ENCODE measurements around the gene SHQ1.
"Not testable (repeated sequence)": the region's sequence is repeated elsewhere in the genome, so short reads cannot be mapped to it uniquely, and the experiment has no call there.

SHQ1 gene

DNA sequence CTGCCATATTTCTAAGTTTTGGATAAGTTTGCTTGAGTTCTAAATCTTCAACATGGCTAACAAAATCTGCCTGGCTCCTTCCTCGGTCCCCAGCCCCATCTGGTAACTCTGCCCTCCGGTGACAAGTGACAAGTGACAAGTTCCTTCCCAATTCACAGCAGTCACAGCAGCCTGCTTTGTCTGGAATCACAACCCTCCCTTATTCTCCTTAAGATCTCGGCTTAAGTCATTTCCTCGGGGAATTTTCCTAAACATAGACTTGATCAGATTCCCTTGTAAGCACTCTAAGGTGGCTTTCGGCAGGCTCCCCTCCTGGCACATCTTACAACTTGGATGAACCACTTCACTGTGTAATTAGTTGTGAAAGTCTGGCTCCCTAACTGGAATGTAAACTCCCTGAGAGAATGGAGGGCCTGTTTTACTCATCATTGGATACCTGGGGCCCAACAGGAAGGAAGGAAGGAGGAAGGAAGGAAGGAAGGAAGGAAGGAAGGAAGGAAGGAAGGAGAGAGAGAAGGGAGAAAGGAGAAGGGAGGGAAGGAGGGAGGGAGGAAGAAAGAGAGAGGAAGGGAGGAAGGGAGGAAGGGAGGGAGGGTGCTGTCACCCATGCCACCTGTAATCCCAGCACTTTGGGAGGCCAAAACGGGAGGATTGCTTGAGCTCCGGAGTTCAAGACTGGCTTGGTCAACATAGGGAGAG lies 126.4 kb downstream of the SHQ1 start:
- TF ChIP-seq, protein P1, sequence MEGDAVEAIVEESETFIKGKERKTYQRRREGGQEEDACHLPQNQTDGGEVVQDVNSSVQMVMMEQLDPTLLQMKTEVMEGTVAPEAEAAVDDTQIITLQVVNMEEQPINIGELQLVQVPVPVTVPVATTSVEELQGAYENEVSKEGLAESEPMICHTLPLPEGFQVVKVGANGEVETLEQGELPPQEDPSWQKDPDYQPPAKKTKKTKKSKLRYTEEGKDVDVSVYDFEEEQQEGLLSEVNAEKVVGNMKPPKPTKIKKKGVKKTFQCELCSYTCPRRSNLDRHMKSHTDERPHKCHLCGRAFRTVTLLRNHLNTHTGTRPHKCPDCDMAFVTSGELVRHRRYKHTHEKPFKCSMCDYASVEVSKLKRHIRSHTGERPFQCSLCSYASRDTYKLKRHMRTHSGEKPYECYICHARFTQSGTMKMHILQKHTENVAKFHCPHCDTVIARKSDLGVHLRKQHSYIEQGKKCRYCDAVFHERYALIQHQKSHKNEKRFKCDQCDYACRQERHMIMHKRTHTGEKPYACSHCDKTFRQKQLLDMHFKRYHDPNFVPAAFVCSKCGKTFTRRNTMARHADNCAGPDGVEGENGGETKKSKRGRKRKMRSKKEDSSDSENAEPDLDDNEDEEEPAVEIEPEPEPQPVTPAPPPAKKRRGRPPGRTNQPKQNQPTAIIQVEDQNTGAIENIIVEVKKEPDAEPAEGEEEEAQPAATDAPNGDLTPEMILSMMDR (IDR thresholded peaks at IDR 0.05; ENCODE audit: insufficient read depth, low read length) = no peak
- TF ChIP-seq GABPA (IDR thresholded peaks at IDR 0.05; ENCODE audit: low read depth) = no peak
- no peak for TF ChIP-seq POLR2AphosphoS5 (IDR thresholded peaks at IDR 0.05; ENCODE audit: low read depth)
- TF ChIP-seq, protein P2, sequence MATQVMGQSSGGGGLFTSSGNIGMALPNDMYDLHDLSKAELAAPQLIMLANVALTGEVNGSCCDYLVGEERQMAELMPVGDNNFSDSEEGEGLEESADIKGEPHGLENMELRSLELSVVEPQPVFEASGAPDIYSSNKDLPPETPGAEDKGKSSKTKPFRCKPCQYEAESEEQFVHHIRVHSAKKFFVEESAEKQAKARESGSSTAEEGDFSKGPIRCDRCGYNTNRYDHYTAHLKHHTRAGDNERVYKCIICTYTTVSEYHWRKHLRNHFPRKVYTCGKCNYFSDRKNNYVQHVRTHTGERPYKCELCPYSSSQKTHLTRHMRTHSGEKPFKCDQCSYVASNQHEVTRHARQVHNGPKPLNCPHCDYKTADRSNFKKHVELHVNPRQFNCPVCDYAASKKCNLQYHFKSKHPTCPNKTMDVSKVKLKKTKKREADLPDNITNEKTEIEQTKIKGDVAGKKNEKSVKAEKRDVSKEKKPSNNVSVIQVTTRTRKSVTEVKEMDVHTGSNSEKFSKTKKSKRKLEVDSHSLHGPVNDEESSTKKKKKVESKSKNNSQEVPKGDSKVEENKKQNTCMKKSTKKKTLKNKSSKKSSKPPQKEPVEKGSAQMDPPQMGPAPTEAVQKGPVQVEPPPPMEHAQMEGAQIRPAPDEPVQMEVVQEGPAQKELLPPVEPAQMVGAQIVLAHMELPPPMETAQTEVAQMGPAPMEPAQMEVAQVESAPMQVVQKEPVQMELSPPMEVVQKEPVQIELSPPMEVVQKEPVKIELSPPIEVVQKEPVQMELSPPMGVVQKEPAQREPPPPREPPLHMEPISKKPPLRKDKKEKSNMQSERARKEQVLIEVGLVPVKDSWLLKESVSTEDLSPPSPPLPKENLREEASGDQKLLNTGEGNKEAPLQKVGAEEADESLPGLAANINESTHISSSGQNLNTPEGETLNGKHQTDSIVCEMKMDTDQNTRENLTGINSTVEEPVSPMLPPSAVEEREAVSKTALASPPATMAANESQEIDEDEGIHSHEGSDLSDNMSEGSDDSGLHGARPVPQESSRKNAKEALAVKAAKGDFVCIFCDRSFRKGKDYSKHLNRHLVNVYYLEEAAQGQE (IDR thresholded peaks at IDR 0.05; ENCODE audit: insufficient replicate concordance, low read depth) = no peak
- Histone ChIP-seq H3K27ac (replicated peaks) (no peak overlapping the region), H3K27me3 (ENCODE audit: insufficient read depth, poor library complexity, severe bottlenecking) (no peaks in the 10 kb centered on the region), H3K4me3 (replicated peaks; ENCODE audit: insufficient read depth, low read length) (no peak overlapping the region)
- no peak for DNase-seq (ENCODE audit: low read depth in 1 of 2, low spot score in 1 of 2)

DNA sequence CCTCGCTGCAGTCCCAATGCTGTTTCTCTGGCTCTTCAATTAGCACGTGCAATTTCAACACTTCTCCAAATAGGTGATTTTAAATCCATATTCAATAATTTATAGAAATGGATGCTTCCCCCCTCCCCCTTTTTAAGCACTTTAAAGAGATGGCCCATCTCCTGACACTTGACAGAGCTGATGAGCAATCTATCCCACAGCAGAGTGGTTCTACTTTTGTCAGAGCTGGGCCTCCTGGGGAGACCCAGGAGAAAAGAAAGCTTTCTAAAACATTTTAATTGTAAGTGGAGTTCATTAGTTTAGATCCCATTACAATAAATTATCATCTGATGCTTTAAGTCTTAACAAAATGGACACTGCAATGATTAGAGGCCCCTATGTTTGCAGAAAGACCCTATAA lies 127.7 kb downstream of the SHQ1 start:
- TF ChIP-seq, protein P1 (IDR thresholded peaks at IDR 0.05; ENCODE audit: insufficient read depth, low read length) = no peak
- TF ChIP-seq POLR2AphosphoS5 (IDR thresholded peaks at IDR 0.05; ENCODE audit: low read depth) = no peak
- TF ChIP-seq, protein P2 (IDR thresholded peaks at IDR 0.05; ENCODE audit: insufficient replicate concordance, low read depth) = no peak
- TF ChIP-seq SPI1 (IDR thresholded peaks at IDR 0.05; ENCODE audit: borderline replicate concordance, low read depth) = no peak
- no peak for TF ChIP-seq GABPA (IDR thresholded peaks at IDR 0.05; ENCODE audit: low read depth)
- Histone ChIP-seq H3K27me3 (ENCODE audit: insufficient read depth, poor library complexity, severe bottlenecking) (no peaks in the 10 kb centered on the region), H3K4me3 (replicated peaks; ENCODE audit: insufficient read depth, low read length) (no peak overlapping the region), H3K27ac (replicated peaks) (no peak overlapping the region)
- DNase-seq (ENCODE audit: low read depth in 1 of 2, low spot score in 1 of 2) = no peak

DNA sequence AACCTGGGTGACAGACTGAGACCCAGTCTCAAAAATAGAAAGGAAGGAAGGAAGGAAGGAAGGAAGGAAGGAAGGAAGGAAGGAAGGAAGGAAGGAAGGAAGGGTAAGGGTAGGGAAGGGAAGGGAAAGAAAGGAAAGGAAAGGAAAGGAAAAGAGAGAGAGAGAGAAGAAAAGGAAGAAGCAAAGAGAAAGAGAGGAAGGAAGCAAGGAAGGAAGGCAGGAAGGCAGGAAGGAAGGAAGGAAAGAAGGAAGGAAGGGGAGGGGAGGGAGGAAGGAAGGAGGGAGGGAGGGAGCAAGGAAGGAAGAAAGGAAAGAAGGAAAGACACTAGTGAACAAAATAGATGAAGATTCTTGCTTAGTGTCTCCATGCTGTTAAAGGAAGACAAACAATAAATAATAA lies 129.1 kb downstream of the SHQ1 start:
- DNase-seq (ENCODE audit: low read depth in 1 of 2, low spot score in 1 of 2) = no peak
- TF ChIP-seq, protein P2 (IDR thresholded peaks at IDR 0.05; ENCODE audit: insufficient replicate concordance, low read depth) = no peak
- no peak for TF ChIP-seq GABPA (IDR thresholded peaks at IDR 0.05; ENCODE audit: low read depth)
- no peak for TF ChIP-seq SPI1 (IDR thresholded peaks at IDR 0.05; ENCODE audit: borderline replicate concordance, low read depth)
- TF ChIP-seq POLR2AphosphoS5 (IDR thresholded peaks at IDR 0.05; ENCODE audit: low read depth) = no peak
- TF ChIP-seq, protein P1 (IDR thresholded peaks at IDR 0.05; ENCODE audit: insufficient read depth, low read length) = no peak
- Histone ChIP-seq H3K4me3 (replicated peaks; ENCODE audit: insufficient read depth, low read length) (no peak overlapping the region), H3K27ac (replicated peaks) (no peak overlapping the region), H3K27me3 (ENCODE audit: insufficient read depth, poor library complexity, severe bottlenecking) (no peaks in the 10 kb centered on the region)

DNA sequence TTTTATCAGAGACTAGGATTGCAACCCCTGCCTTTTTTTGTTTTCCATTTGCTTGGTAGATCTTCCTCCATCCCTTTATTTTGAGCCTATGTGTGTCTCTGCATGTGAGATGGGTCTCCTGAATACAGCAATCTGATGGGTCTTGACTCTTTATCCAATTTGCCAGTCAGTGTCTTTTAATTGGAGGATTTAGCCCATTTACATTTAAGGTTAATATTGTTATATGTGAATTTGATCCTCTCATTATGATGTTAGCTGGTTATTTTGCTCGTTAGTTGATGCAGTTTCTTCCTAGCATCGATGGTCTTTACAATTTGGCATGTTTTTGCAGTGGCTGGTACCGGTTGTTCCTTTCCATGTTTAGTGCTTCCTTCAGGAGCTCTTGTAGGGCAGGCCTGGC lies 134.1 kb downstream of the SHQ1 start:
- H3K4me3 ChIP-seq (replicated peaks; ENCODE audit: insufficient read depth, low read length); H3K27ac ChIP-seq (replicated peaks); H3K27me3 ChIP-seq (ENCODE audit: insufficient read depth, poor library complexity, severe bottlenecking); DNase-seq (ENCODE audit: low read depth in 1 of 2, low spot score in 1 of 2): not testable (repeated sequence)

DNA sequence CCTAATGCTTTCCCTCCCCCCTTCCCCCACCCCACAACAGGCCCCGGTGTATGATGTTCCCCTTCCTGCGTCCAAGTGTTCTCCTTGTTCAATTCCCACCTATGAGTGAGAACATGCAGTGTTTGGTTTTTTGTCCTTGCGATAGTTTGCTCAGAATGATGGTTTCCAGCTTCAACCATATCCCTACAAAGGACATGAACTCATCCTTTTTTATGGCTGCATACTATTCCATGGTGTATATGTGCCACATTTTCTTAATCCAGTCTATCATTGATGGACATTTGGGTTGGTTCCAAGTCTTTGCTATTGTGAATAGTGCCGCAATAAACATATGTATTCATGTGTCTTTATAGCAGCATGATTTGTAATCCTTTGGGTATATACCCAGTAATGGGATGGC lies 137.8 kb downstream of the SHQ1 start:
- DNase-seq (ENCODE audit: low read depth in 1 of 2, low spot score in 1 of 2); H3K4me3 ChIP-seq (replicated peaks; ENCODE audit: insufficient read depth, low read length); H3K27me3 ChIP-seq (ENCODE audit: insufficient read depth, poor library complexity, severe bottlenecking); H3K27ac ChIP-seq (replicated peaks): not testable (repeated sequence)
